K562 (cell line): ENCODE results near the gene HMBS. TPM values are rescaled to one million over a fixed set of nuclear protein-coding genes. Genes with fewer than 3 reads are reported as not detected.

Source experiments
- ATAC-seq: fragments of 200-7000 bp; cut with Tn5 transposase; 3 replicates; pipeline ENCODE4 v1.9.1; 2020; ENCODE audit warnings: moderate library complexity
- BruUV-seq: library from RNA; stranded (reverse); fragments of 400-500 nt; replicated peaks from 2 replicates; lab custom pipeline; 2021; lab: Mats Ljungman, UMichigan
- CTCF ChIA-PET: fragments of 300-600 bp; formaldehyde crosslinking; extraction: SDS; loops from one replicate; lab custom pipeline; 2021; ENCODE audit warnings: low intra/inter-chr PET ratio; lab: Yijun Ruan, JAX
- POLR2A ChIA-PET: fragments of 300-600, 350-650 bp; sonication (Branson Sonifier 250); formaldehyde crosslinking; extraction: SDS; loops from one replicate; lab custom pipeline; 2021; ENCODE audit warnings: antibody characterized with exemption, inconsistent platforms; lab: Yijun Ruan, JAX
- DNase-seq, 4 experiments: peaks; one replicate each; pipeline versions ENCODE4 v3.0.0 to v3.0.0-alpha.2; 2011 to 2018; ENCODE audit warnings: low spot score in 3 of 4, mixed read lengths in 3 of 4; ENCODE audit errors: extremely low read depth in 1 of 4
- FAIRE-seq: peaks from 2 replicates; lab custom pipeline; 2011; peaks lifted over from hg19 to GRCh38; lab: Jason Lieb, UNC
- H2AFZ ChIP-seq: 2 replicates; pipeline ENCODE4 v1.6.0; 2011; ENCODE audit warnings: low read depth, low read length, control low read depth, inconsistent platforms
- H3K27ac ChIP-seq: fragments of 200-600 bp; 3 replicates; pipeline ENCODE4 v1.8.0; 2011; ENCODE audit warnings: low read depth, mild to moderate bottlenecking, control low read depth, inconsistent platforms, low read length, moderate library complexity, mixed read lengths; ENCODE audit errors: extremely low read depth
- H3K27me3 ChIP-seq, 2 experiments: fragments of 300-600 bp in 1 of 2; 2 replicates in 1 of 2; 3 replicates in 1 of 2; pipeline versions ENCODE4 v1.6.0 to v1.8.0; 2011; ENCODE audit warnings: inconsistent platforms in 2 of 2, low read length in 2 of 2, mild to moderate bottlenecking in 1 of 2, mixed read lengths in 1 of 2, moderate library complexity in 1 of 2; ENCODE audit not compliant: control insufficient read depth in 2 of 2, insufficient read depth in 2 of 2
- H3K36me3 ChIP-seq: fragments of 300-600 bp; 3 replicates; pipeline ENCODE4 v1.8.0; 2011; ENCODE audit warnings: mild to moderate bottlenecking, low read length, inconsistent platforms; ENCODE audit not compliant: control insufficient read depth, insufficient read depth
- H3K4me1 ChIP-seq, 2 experiments: fragments of 200-600 bp in 1 of 2; replicated peaks in 1 of 2; 2 replicates in 1 of 2; 3 replicates in 1 of 2; pipeline versions ENCODE4 v1.5.1 to v1.8.0; 2011; ENCODE audit warnings: inconsistent platforms in 2 of 2, low read length in 2 of 2, mild to moderate bottlenecking in 1 of 2, mixed read lengths in 1 of 2, moderate library complexity in 1 of 2; ENCODE audit not compliant: control insufficient read depth in 2 of 2, insufficient read depth in 2 of 2
- H3K4me2 ChIP-seq: 2 replicates; pipeline ENCODE4 v1.6.1; 2011; ENCODE audit warnings: low read length, control low read depth, inconsistent platforms, mixed read lengths; ENCODE audit not compliant: insufficient read depth
- H3K4me3 ChIP-seq: fragments of 200-600 bp; sonication (generic), shearing (Covaris generic); 2 replicates; pipeline ENCODE4 v1.5.1; 2016; ENCODE audit warnings: control low read depth, inconsistent platforms
- H3K79me2 ChIP-seq: fragments of 200-600 bp; 3 replicates; pipeline ENCODE4 v1.8.0; 2011; ENCODE audit warnings: low read length, inconsistent platforms; ENCODE audit not compliant: control insufficient read depth, insufficient read depth
- H3K9ac ChIP-seq, 2 experiments: 2 replicates each; pipeline versions ENCODE4 v1.6.0 to v1.6.1; 2011; ENCODE audit warnings: low read depth in 2 of 2, low read length in 2 of 2, control low read depth in 1 of 2, inconsistent platforms in 1 of 2, mild to moderate bottlenecking in 1 of 2, mixed read lengths in 1 of 2; ENCODE audit not compliant: insufficient read depth in 1 of 2
- H3K9me1 ChIP-seq: one replicate; pipeline ENCODE4 v1.6.0; 2011; ENCODE audit warnings: inconsistent platforms, mild to moderate bottlenecking, low read length, moderate library complexity; ENCODE audit not compliant: control insufficient read depth, insufficient read depth
- H3K9me3 ChIP-seq: replicated peaks from 2 replicates; pipeline ENCODE4 v1.5.1; 2011; ENCODE audit warnings: low read depth, low read length, inconsistent platforms; ENCODE audit not compliant: control insufficient read depth, insufficient read depth
- H4K20me1 ChIP-seq: replicated peaks from 2 replicates; pipeline ENCODE4 v1.6.1; 2011; ENCODE audit warnings: low read length, inconsistent platforms, mixed read lengths; ENCODE audit not compliant: control insufficient read depth, insufficient read depth
- CREM ChIP-seq: IDR thresholded peaks from 2 replicates; pipeline ENCODE4 v1.6.1; 2014; ENCODE audit warnings: antibody characterized with exemption, low read depth
- EZH2 ChIP-seq: IDR thresholded peaks from 2 replicates; pipeline ENCODE4 v1.6.1; 2012; ENCODE audit warnings: low read depth, mild to moderate bottlenecking, inconsistent platforms, low read length, borderline replicate concordance
- SLC30A9 ChIP-seq: fragments of 250-450 bp; sonication (Bioruptor Pico); IDR thresholded peaks from 2 replicates; pipeline ENCODE4 v1.8.0; 2022; ENCODE audit warnings: mild to moderate bottlenecking, moderate library complexity
- SMAD3 ChIP-seq: fragments of 450-650 bp; formaldehyde crosslinking; conservative IDR thresholded peaks from 2 replicates; pipeline ENCODE4 v1.4.0; 2020; ENCODE audit warnings: mild to moderate bottlenecking
- SMARCB1 ChIP-seq: IDR thresholded peaks from 2 replicates; pipeline ENCODE4 v1.6.1; 2011; ENCODE audit warnings: improper control_type of control experiment, low read depth; ENCODE audit not compliant: insufficient read length
- TOE1 ChIP-seq, 2 experiments: fragments of 450-650 bp in 1 of 2; sonication (generic) in 1 of 2; formaldehyde crosslinking in 1 of 2; IDR thresholded peaks; 2 replicates each; pipeline versions ENCODE4 v1.7.1 to v1.8.0; 2016 to 2022; ENCODE audit warnings: borderline replicate concordance in 2 of 2, mild to moderate bottlenecking in 2 of 2, antibody characterized with exemption in 1 of 2, inconsistent platforms in 1 of 2, low read depth in 1 of 2, missing genetic modification reagents in 1 of 2, moderate library complexity in 1 of 2
- TRIM28 ChIP-seq: fragments of 450-650 bp; IDR thresholded peaks from 2 replicates; pipeline ENCODE4 v1.6.1; 2017
- ZBTB11 ChIP-seq, 3 experiments: fragments of 200-800 bp in 1 of 3; fragments of 250-450 bp in 1 of 3; fragments of 450-650 bp in 1 of 3; sonication (Bioruptor Pico) in 1 of 3; sonication (Bioruptor generic) in 1 of 3; formaldehyde crosslinking in 1 of 3; IDR thresholded peaks; 2 replicates each; pipeline versions ENCODE4 v1.6.1 to v1.8.0; 2016 to 2022; ENCODE audit warnings: mild to moderate bottlenecking in 2 of 3, missing genetic modification characterization in 2 of 3, missing compliant biosample characterization in 1 of 3, moderate library complexity in 1 of 3
- WGBS: fragments of 100-300 bp; shearing (Covaris generic); methylation state at CpG from one replicate; pipeline ENCODE4 v1.1.6; 2016; ENCODE audit warnings: low coverage, mixed read lengths; ENCODE audit not compliant: insufficient coverage; ENCODE audit errors: missing lambda C conversion rate; 5-methylcytosine and 5-hydroxymethylcytosine counted together
- in situ Hi-C: fragments of 300-500 bp; cut with MboI; formaldehyde crosslinking; loops from 4 replicates; pipeline ENCODE4 v1.15.0; 2018; ENCODE audit warnings: inconsistent platforms, mixed read lengths
- intact Hi-C: fragments of 100-400 bp; cut with micrococcal nuclease; formaldehyde crosslinking; loops from 2 replicates; pipeline ENCODE4 v1.14.2; 2022
- polyA plus RNA-seq, 8 experiments: library from polyadenylated mRNA; depleted of rRNA in 4 of 8; stranded (reverse) in 5 of 8; unstranded in 3 of 8; fragments of >200 nt; fragmentation: Nextera tagmentation in 2 of 8; fragmentation: Illumina TruSeq in 1 of 8; extraction: Ambion mirVana in 2 of 8; extraction: Trizol in 1 of 8; gene quantifications; 2 replicates each; pipeline versions ENCODE4 v1.2.1 to v1.2.3, GENCODE V29; 2011 to 2014; ENCODE audit warnings: inconsistent platforms in 1 of 8, missing spikeins in 1 of 8
- total RNA-seq, 7 experiments: library from RNA; depleted of rRNA in 6 of 7; stranded (reverse); fragments of >200 nt in 6 of 7; fragmentation: Illumina TruSeq in 2 of 7; extraction: Trizol in 2 of 7; gene quantifications; 2 replicates each; pipeline versions ENCODE4 v1.2.1 to v1.2.3, GENCODE V29; 2011 to 2021; ENCODE audit warnings: low replicate concordance in 1 of 7
- TF ChIP-seq, protein P1 (sequence below): fragments of 450-650 bp; IDR thresholded peaks from 2 replicates; pipeline ENCODE4 v1.7.1; 2018; ENCODE audit warnings: mild to moderate bottlenecking, low read depth; ENCODE audit not compliant: partially characterized antibody
- TF ChIP-seq, protein P2 (sequence below): fragments of 450-650 bp; IDR thresholded peaks from 2 replicates; pipeline ENCODE4 v1.6.1; 2018; ENCODE audit not compliant: partially characterized antibody

Gene HMBS
- total and polyA plus RNA-seq, 9 of the 15 experiments (the other 6 are each of a cell fraction or from before 2014, with no cell fraction given): 56.9 to 385 (median 286) TPM

DNA sequence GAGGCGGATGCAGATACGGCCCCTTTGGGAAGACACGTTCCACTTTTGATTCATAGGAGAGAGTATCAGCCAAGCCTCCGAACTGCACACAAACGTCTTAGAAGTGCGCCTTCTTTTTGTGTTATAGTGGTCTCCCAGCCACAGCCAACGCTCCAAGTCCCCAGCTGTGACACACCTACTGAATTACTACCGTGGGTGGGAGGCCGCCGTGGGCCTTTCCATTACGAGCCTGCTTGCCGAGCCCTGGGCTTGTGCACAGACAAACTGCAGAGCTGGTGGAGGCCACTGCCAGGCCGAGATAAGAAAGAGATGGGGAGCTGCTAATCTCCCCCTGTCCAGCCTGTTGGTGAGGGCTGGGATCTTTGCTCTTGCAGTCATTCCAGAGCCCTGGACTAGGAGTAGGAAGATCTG lies 761 bp downstream of the HMBS start:
- H4K20me1 ChIP-seq: no peaks in the 10 kb centered on the region; the same call in 1 of the 2 replicates
- peaks cover 48% of the 10 kb centered on the region for H3K36me3 ChIP-seq
- ChIA-PET CTCF (no interaction called here), POLR2A (interaction anchor here (0.6 to 5.8 kb wide), 13 partner anchors 9 to 1258 kb away, joined by 3 to 61 read pairs (median 4); partner anchors contain the start of genes DPAGT1, HYOU1 and VPS11)
- ATAC-seq (peak; percentile 49), DNase-seq (peak; percentile 52 to 92 (median 68)), FAIRE-seq (peak; percentile 94)
- TSS peak; percentile 79 for BruUV-seq
- WGBS: under 1% methylated on average over 13 of the region's 13 CpGs
- H3K27me3 ChIP-seq: no peaks in the 10 kb centered on the region
- peak overlapping the region; percentile 30; the same call in 1 of the 2 replicates for H2AFZ ChIP-seq
- peak overlapping the region; percentile 96 for H3K4me2 ChIP-seq
- no peaks in the 10 kb centered on the region for H3K9me3 ChIP-seq
- H3K9ac ChIP-seq: peak overlapping the region; percentile 91 to 93
- peak overlapping the region; percentile 79 for H3K4me3 ChIP-seq
- H3K79me2 ChIP-seq: peaks cover 54% of the 10 kb centered on the region
- intact Hi-C loops (loop anchor here (2.0 to 5.0 kb wide), 2 partner anchors 19 to 68 kb away; partner anchors contain the start of genes RPS25, TRAPPC4 and VPS11), in situ Hi-C loops (no loop called here)
- H3K9me1 ChIP-seq: no peaks in the 10 kb centered on the region
- H3K4me1 ChIP-seq: peaks cover 25 to 46% of the 10 kb centered on the region in 2 experiments; a peak in 4 of 5 replicates
- peak overlapping the region; percentile 99 for H3K27ac ChIP-seq
- TF ChIP-seq CREM (peak; percentile 63; the same call in 1 of the 2 replicates), SLC30A9 (CRISPR knock-in tag) (no peak), SMARCB1 (no peak), TRIM28 (no peak), TOE1 (IDR thresholded peaks at IDR 0.05; ENCODE audit: borderline replicate concordance) (no peak), TOE1 (CRISPR knock-in tag; IDR thresholded peaks at IDR 0.05; ENCODE audit: borderline replicate concordance, low read depth) (0 out of 2 replicates have a peak, but pooled peaks have one; percentile 29), SMAD3 (CRISPR knock-in tag) (no peak), EZH2 (no peak), ZBTB11 (CRISPR knock-in tag; IDR thresholded peaks at IDR 0.05) (peak in 1 of 3 experiments; percentile 75; a peak in 2 of 6 replicates)
- TF ChIP-seq, protein P1, sequence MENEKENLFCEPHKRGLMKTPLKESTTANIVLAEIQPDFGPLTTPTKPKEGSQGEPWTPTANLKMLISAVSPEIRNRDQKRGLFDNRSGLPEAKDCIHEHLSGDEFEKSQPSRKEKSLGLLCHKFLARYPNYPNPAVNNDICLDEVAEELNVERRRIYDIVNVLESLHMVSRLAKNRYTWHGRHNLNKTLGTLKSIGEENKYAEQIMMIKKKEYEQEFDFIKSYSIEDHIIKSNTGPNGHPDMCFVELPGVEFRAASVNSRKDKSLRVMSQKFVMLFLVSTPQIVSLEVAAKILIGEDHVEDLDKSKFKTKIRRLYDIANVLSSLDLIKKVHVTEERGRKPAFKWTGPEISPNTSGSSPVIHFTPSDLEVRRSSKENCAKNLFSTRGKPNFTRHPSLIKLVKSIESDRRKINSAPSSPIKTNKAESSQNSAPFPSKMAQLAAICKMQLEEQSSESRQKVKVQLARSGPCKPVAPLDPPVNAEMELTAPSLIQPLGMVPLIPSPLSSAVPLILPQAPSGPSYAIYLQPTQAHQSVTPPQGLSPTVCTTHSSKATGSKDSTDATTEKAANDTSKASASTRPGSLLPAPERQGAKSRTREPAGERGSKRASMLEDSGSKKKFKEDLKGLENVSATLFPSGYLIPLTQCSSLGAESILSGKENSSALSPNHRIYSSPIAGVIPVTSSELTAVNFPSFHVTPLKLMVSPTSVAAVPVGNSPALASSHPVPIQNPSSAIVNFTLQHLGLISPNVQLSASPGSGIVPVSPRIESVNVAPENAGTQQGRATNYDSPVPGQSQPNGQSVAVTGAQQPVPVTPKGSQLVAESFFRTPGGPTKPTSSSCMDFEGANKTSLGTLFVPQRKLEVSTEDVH: no peak
- TF ChIP-seq, protein P2, sequence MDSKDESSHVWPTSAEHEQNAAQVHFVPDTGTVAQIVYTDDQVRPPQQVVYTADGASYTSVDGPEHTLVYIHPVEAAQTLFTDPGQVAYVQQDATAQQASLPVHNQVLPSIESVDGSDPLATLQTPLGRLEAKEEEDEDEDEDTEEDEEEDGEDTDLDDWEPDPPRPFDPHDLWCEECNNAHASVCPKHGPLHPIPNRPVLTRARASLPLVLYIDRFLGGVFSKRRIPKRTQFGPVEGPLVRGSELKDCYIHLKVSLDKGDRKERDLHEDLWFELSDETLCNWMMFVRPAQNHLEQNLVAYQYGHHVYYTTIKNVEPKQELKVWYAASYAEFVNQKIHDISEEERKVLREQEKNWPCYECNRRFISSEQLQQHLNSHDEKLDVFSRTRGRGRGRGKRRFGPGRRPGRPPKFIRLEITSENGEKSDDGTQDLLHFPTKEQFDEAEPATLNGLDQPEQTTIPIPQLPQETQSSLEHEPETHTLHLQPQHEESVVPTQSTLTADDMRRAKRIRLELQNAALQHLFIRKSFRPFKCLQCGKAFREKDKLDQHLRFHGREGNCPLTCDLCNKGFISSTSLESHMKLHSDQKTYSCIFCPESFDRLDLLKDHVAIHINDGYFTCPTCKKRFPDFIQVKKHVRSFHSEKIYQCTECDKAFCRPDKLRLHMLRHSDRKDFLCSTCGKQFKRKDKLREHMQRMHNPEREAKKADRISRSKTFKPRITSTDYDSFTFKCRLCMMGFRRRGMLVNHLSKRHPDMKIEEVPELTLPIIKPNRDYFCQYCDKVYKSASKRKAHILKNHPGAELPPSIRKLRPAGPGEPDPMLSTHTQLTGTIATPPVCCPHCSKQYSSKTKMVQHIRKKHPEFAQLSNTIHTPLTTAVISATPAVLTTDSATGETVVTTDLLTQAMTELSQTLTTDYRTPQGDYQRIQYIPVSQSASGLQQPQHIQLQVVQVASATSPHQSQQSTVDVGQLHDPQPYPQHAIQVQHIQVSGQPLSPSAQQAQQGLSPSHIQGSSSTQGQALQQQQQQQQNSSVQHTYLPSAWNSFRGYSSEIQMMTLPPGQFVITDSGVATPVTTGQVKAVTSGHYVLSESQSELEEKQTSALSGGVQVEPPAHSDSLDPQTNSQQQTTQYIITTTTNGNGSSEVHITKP: peak; percentile 88
